ENCODE results near the gene OAT.
"Not testable (repeated sequence)": the region's sequence is repeated elsewhere in the genome, so short reads cannot be mapped to it uniquely, and the experiment has no call there.

Gene OAT

GRCh38 chr10:124447751-124448466 is 29.2 kb upstream of the OAT start:
- DNase-seq (ENCODE audit: low spot score) = no peak

GRCh38 chr10:124446830-124447750 is 28.4 kb upstream of the OAT start:
- no peak for DNase-seq (ENCODE audit: low spot score)

- not testable (repeated sequence) for DNase-seq (ENCODE audit: low spot score)
Measured at GRCh38 chr10:124441694-124442093, 23.0 kb upstream of the OAT start.

GRCh38 chr10:124436191-124436638 is 17.5 kb upstream of the OAT start:
- no peak for DNase-seq (ENCODE audit: low spot score)

- DNase-seq (ENCODE audit: low spot score) = not testable (repeated sequence)
Measured at GRCh38 chr10:124435683-124436082, 17.0 kb upstream of the OAT start.

DNA sequence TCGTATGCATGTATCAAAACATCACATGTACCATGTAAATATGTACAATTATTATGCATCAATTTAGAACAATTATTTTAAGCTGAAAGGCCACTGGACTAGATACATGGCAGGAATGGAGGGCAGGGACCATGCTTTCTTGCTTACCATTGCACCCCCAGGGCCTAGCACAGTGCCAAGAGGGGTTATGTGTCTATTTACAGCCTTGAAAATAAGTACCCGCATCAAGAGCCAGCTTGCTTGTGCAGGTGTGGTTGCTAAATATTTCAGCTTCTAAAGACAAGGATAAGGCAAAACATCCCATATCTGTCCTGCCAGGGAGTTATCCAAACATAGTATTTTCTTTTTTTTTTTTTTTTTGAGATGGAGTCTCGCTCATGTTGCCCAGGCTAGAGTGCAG is 14.7 kb upstream of the OAT start:
- DNase-seq (ENCODE audit: low spot score) = no peak

- DNase-seq (ENCODE audit: low spot score) = no peak
Measured at GRCh38 chr10:124430077-124430476, 11.4 kb upstream of the OAT start.

GRCh38 chr10:124429576-124429975 is 10.9 kb upstream of the OAT start:
- no peak for DNase-seq (ENCODE audit: low spot score)

DNA sequence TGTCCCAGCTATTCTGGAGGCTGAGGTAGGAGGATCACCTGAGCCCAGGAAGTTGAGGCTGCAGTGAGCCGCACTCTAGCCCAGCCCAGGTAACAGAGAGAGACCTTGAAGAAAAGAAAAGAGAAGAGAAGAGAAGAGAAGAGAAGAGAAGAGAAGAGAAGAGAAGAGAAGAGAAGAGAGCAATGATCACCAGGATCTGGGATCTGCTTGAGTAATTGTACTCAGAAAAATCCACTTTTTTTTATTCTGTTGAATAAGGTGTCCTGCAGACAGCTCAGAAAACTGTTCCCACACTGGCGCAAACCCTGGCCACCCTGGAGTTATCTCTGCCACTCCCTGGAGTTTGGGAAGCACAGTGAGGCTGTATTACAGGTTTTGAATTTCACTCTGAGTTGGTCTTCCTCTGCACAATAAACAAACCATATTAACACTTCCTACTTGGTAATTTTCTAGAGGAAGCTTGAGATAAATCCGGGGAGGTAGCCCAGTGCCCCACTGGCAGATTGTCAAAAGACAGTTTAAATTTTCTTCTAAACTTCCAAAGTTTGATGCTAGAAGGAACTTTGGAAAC is 9.6 kb upstream of the OAT start:
- DNase-seq (ENCODE audit: low spot score) = no peak

GRCh38 chr10:124425227-124425962 is 6.7 kb upstream of the OAT start:
- no peak for DNase-seq (ENCODE audit: low spot score)

- no peak for DNase-seq (ENCODE audit: low spot score)
Measured at GRCh38 chr10:124423813-124424212, 5.1 kb upstream of the OAT start.

- no peak for DNase-seq (ENCODE audit: low spot score)
Measured at GRCh38 chr10:124422742-124423141, 4.0 kb upstream of the OAT start.

DNA sequence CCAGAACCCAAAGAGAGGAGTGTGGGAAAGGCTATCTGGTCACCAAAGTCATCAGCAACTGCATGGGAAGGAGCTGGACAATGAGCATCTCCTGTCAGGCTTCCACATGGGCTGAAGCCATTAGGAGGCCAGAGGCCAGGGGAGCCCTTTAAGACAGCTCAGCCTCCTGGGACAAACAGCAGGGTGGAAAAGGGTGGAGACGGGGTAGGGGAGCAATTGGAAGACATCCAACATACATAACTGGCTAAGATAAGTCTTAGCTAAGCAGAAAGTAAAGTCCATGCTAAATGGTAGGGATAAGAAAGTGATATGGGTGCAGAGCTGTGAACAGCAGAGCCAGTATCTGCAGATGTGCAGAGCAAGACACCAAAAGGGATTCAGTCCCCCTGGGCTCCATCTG is 1.5 kb upstream of the OAT start:
- DNase-seq (ENCODE audit: low spot score) = no peak

DNA sequence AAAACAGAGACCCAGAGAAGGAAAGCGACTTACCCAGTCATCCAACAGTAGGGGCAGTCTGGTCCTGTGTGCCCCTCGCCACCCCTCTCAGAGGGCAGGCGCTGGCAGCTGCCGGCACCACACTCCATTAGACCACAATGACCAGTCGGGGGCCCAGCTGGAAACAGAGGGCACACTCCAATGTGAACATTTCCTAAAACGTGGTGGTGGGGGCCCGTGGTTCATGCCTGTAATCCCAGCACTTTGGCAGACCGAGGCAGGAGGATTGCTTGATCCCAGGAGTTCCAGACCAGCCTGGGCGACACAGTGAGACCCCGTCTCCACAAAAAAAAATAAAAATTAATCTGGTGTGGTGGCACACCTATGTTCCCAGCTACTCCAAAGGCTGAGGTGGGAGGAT is 912 bp upstream of the OAT start:
- DNase-seq (ENCODE audit: low spot score) = no peak

DNA sequence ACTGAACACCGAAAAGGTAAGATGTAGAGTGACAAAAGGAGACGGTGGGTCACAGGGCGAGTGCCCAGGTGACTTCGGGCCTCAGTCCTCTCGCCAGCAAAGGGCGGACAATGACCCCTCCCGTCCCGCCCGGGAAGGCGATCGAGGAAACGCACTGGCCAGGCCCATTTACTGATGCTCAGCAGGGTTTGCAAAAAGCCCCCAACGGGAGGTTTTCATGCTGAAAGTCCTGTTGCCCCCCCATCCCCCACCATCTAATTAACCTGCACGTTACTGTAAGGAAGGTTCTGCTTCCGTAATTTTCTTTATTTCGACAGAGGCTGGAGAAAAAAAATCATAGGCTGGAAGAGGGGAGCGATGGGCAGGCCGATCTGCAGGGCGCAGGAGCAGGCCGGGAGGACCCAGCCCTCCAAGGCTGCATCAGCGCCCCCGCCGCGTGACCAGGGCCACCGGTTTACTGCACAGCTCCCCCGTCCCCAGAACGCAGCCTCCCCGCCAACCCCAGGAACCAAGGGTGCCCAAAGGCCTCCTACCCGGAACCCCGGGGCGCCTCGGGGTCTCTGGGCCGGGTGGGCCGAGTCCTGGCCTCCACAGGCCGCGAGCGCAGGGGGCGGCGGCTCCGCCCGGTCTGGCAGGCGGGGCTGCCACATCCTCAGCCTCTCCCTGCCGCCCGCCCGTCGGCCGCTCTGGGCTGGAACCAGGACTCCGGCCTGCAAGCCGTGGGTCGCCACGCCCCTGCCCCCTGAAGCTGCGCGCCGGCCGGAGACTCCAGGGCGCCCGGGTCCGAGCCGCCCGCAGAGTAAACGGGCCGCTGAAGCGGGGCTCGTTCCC is 613 bp downstream of the OAT start:
- peak; percentile 30 for DNase-seq (ENCODE audit: low spot score)

GRCh38 chr10:124416733-124417132 is 2.0 kb downstream of the OAT start:
- no peak for DNase-seq (ENCODE audit: low spot score)

DNA sequence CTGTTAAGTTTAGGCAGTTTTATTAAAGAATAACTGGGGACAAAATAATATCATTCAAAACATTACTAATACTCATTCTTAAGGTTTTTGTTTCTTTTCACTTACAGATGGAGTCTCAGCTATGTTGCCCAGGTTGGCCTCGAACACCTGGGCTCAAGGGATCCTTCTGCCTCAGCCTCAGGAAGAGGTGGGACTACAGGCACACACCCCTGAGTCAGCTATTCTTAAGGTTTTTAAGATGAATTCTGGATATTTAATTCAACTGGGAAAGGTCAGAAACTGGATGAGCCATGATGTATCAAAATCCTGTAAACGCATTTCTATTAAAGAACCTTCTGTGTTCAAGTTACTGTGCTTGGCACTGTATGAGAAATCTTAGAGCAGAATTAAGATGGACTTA is 3.5 kb downstream of the OAT start:
- no peak for DNase-seq (ENCODE audit: low spot score)

GRCh38 chr10:124414076-124414475 is 4.6 kb downstream of the OAT start:
- DNase-seq (ENCODE audit: low spot score) = no peak

- no peak for DNase-seq (ENCODE audit: low spot score)
Measured at GRCh38 chr10:124409696-124410095, 9.0 kb downstream of the OAT start.

DNA sequence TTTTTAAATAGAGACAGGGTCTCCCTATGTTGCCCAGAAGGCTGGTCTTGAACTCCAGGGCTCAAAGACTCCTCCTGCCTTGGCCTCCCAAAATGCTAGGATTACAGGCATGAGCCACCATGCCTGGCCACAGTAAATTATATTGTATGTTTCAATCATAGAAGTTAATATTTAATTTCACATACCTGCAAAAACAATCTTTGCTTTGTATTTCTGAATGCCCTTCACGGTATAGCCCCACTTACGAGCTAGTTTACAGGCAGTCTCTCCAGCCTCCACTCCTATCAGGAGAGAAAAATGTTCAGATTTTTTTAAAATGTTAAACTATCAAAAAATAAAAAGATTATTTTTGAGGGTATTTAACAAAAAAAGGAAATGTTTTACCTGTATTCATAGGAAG is 10.4 kb downstream of the OAT start:
- DNase-seq (ENCODE audit: low spot score) = no peak

- DNase-seq (ENCODE audit: low spot score) = no peak
Measured at GRCh38 chr10:124407456-124407855, 11.3 kb downstream of the OAT start.
